ENCODE data around the gene AGK.

Gene AGK

DNA sequence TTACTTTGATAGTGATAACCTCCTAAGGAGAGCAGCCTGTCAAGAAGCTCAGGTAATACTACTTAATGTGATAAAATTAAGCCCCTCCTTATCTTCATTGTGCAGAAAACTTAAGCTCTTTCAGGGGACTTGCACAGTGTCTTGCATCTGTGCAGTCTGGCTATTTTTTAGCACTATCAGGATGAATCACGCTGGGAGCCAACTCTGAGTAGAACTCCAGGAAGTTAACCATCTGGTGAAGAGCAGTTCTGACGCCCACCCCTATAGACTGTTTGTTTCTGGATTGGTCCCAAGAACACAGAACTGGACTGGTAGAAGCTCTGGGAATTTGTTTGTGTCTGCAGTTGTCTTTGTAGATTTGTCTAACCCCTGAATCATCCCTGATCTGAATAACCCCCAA, 41.9 kb downstream of the AGK start:
- DNase-seq (ENCODE audit: extremely low read depth, low read depth), result peak; percentile 72
- TF ChIP-seq, protein P1, sequence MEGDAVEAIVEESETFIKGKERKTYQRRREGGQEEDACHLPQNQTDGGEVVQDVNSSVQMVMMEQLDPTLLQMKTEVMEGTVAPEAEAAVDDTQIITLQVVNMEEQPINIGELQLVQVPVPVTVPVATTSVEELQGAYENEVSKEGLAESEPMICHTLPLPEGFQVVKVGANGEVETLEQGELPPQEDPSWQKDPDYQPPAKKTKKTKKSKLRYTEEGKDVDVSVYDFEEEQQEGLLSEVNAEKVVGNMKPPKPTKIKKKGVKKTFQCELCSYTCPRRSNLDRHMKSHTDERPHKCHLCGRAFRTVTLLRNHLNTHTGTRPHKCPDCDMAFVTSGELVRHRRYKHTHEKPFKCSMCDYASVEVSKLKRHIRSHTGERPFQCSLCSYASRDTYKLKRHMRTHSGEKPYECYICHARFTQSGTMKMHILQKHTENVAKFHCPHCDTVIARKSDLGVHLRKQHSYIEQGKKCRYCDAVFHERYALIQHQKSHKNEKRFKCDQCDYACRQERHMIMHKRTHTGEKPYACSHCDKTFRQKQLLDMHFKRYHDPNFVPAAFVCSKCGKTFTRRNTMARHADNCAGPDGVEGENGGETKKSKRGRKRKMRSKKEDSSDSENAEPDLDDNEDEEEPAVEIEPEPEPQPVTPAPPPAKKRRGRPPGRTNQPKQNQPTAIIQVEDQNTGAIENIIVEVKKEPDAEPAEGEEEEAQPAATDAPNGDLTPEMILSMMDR (IDR thresholded peaks at IDR 0.05; ENCODE audit: low read depth, low read length, missing control alignments), result no peak

GRCh38 chr7:141597966-141598365, 46.8 kb downstream of the AGK start:
- H3K4me3 ChIP-seq (replicated peaks; ENCODE audit: low read depth, low read length), result no peak overlapping the region
- TF ChIP-seq, protein P1 (IDR thresholded peaks at IDR 0.05; ENCODE audit: low read depth, low read length, missing control alignments), result no peak
- no peak for DNase-seq (ENCODE audit: extremely low read depth, low read depth)

More for the DNA sequence above, 41.9 kb downstream of the AGK start:
- H3K4me3 ChIP-seq (replicated peaks; ENCODE audit: low read depth, low read length), result no peak overlapping the region

GRCh38 chr7:141598408-141598807, 47.2 kb downstream of the AGK start:
- H3K4me3 ChIP-seq (replicated peaks; ENCODE audit: low read depth, low read length), result no peak overlapping the region
- TF ChIP-seq, protein P1 (IDR thresholded peaks at IDR 0.05; ENCODE audit: low read depth, low read length, missing control alignments), result no peak
- DNase-seq (ENCODE audit: extremely low read depth, low read depth), result no peak

DNA sequence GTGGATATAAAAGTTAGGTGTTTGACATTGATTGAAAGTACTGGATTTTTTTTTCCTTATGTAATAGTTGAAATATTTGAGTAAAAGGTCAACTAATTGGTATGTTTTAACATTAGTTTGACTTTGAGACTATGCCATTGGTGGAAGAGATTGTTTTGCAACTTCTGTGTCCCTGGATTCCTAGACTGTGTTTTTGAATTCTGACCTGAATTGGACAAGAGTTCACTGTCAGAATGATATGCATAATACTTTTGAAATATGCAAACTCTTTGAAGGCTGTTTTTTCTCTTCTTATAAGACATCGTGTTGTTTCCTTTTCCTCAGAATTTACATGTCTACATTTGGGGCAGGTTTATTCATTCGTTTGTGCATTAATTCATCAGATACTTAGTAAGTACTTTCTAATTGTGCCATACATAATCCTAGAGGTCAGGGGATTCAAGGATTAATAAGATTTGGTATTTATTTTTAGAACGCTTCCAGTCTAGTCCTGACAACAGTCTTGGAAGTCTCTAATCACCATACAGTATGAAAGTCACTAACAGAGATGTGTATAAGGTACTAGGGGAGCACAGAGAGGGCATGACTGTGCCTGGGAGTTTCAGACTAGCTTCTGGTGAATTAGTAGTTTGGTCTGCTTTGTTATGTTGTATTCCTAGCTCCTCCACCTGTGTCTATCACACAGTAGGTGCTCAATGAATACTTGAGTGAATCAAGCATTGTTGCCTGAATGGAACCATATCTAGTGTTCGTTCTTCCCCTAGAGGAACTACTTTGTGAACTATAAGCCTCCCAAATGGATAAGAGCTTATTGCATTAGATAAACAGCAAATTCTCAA, 49.2 kb downstream of the AGK start:
- no peak for DNase-seq (ENCODE audit: extremely low read depth, low read depth)

DNA sequence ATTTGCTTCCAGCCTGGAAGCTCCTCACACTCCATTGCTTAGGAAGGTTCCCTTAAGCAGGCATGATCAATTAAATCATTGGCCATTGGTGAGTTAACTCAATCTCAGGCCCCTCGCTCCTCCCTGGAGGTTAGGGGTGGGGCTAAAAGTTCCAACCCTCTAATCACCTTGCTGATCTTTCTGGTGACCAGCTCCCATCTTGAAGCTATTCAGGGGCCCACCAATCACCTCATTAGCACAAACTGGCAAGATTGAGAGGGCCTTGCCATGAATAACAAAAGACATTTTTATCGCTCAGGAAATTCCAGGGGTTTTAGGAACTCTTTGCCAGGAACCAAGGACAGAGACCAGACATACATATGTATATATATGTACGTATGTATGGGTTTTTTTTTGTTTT, 58.4 kb downstream of the AGK start:
- TF ChIP-seq, protein P1 (IDR thresholded peaks at IDR 0.05; ENCODE audit: low read depth, low read length, missing control alignments), result no peak
- no peak for DNase-seq (ENCODE audit: extremely low read depth, low read depth)
- H3K4me3 ChIP-seq (replicated peaks; ENCODE audit: low read depth, low read length), result no peak overlapping the region

More for the DNA sequence above, 49.2 kb downstream of the AGK start:
- TF ChIP-seq, protein P1 (IDR thresholded peaks at IDR 0.05; ENCODE audit: low read depth, low read length, missing control alignments), result no peak
- no peak overlapping the region for H3K4me3 ChIP-seq (replicated peaks; ENCODE audit: low read depth, low read length)

GRCh38 chr7:141610671-141611070, 59.5 kb downstream of the AGK start:
- TF ChIP-seq, protein P1 (IDR thresholded peaks at IDR 0.05; ENCODE audit: low read depth, low read length, missing control alignments), result no peak
- no peak overlapping the region for H3K4me3 ChIP-seq (replicated peaks; ENCODE audit: low read depth, low read length)
- no peak for DNase-seq (ENCODE audit: extremely low read depth, low read depth)

All from HFF-Myc (cell line).